Neural cell (in vitro differentiated cells): ENCODE measurements around the gene UTP14C. TPM values are rescaled to one million over a fixed set of nuclear protein-coding genes. Genes with fewer than 3 reads are reported as not detected.

Experiments
- H2AFZ ChIP-seq: fragments of 200-600, 300-800 bp; sonication (generic), shearing (Covaris generic); 2 replicates; pipeline ENCODE4 v1.6.0; 2014; ENCODE audit warnings: low read depth, mild to moderate bottlenecking, antibody characterized with exemption, low read length, moderate library complexity
- H3F3A ChIP-seq: fragments of 200-600 bp; shearing (Covaris generic); 2 replicates; pipeline ENCODE4 v1.6.1; 2016; ENCODE audit warnings: mild to moderate bottlenecking, moderate library complexity, mixed read lengths, antibody characterized with exemption, low read length; ENCODE audit not compliant: insufficient read depth, poor library complexity, severe bottlenecking
- H3K27ac ChIP-seq: fragments of 200-600, 300-800 bp; sonication (generic), shearing (Covaris generic); 2 replicates; pipeline ENCODE4 v1.5.1; 2014; ENCODE audit warnings: mild to moderate bottlenecking, low read length, moderate library complexity
- H3K27me3 ChIP-seq: fragments of 300-800, 200-600 bp; sonication (generic), shearing (Covaris generic); 2 replicates; pipeline ENCODE4 v1.6.0; 2014; ENCODE audit warnings: mild to moderate bottlenecking, low read depth, low read length, moderate library complexity; ENCODE audit not compliant: insufficient read depth
- H3K36me3 ChIP-seq: fragments of 300-800, 200-600 bp; sonication (generic), shearing (Covaris generic); 2 replicates; pipeline ENCODE4 v1.5.1; 2014; ENCODE audit warnings: mild to moderate bottlenecking, antibody characterized with exemption, low read length, moderate library complexity; ENCODE audit not compliant: insufficient read depth
- H3K4me2 ChIP-seq: fragments of 300-800, 200-600 bp; sonication (generic), shearing (Covaris generic); 2 replicates; pipeline ENCODE4 v1.6.0; 2014; ENCODE audit warnings: mild to moderate bottlenecking, low read length
- H3K4me3 ChIP-seq: fragments of 300-800, 200-600 bp; sonication (generic), shearing (Covaris generic); 2 replicates; pipeline ENCODE4 v1.5.1; 2014; ENCODE audit warnings: mild to moderate bottlenecking, low read length, moderate library complexity
- H3K79me2 ChIP-seq: fragments of 200-600 bp; shearing (Covaris generic); replicated peaks from 2 replicates; pipeline ENCODE4 v1.6.0; 2014; ENCODE audit warnings: mild to moderate bottlenecking, low read length, moderate library complexity; ENCODE audit not compliant: insufficient read depth
- H3K9ac ChIP-seq: fragments of 300-800, 200-600 bp; sonication (generic), shearing (Covaris generic); 2 replicates; pipeline ENCODE4 v1.6.1; 2016; ENCODE audit warnings: mild to moderate bottlenecking, low read length, mixed read lengths
- H3K9me2 ChIP-seq: fragments of 200-600 bp; shearing (Covaris generic); 2 replicates; pipeline ENCODE4 v1.6.1; 2016; ENCODE audit warnings: mild to moderate bottlenecking, low read length, mixed read lengths; ENCODE audit not compliant: insufficient read depth
- H3K9me3 ChIP-seq: fragments of 200-600, 300-800 bp; sonication (generic), shearing (Covaris generic); 2 replicates; pipeline ENCODE4 v1.6.1; 2016; ENCODE audit warnings: mild to moderate bottlenecking, mixed run types, low read length, moderate library complexity, mixed read lengths
- H4K20me1 ChIP-seq: fragments of 200-600 bp; shearing (Covaris generic); 2 replicates; pipeline ENCODE4 v1.6.1; 2016; ENCODE audit warnings: mild to moderate bottlenecking, mixed run types; ENCODE audit not compliant: insufficient read depth
- CTCF ChIP-seq: fragments of 450-650 bp; IDR thresholded peaks from 2 replicates; pipeline ENCODE4 v1.5.1; 2014; ENCODE audit warnings: antibody characterized with exemption, mild to moderate bottlenecking, moderate library complexity; ENCODE audit not compliant: poor library complexity, severe bottlenecking
- EP300 ChIP-seq: fragments of 450-650 bp; conservative IDR thresholded peaks from 2 replicates; pipeline ENCODE4 v1.6.1; 2014; ENCODE audit warnings: antibody characterized with exemption, mild to moderate bottlenecking, moderate library complexity; ENCODE audit not compliant: poor library complexity, severe bottlenecking
- EZH2 ChIP-seq: fragments of 200-600, 300-800 bp; shearing (Covaris generic), sonication (generic); IDR thresholded peaks from 2 replicates; pipeline ENCODE4 v1.6.1; 2014; ENCODE audit warnings: antibody characterized with exemption, low read length, borderline replicate concordance, mild to moderate bottlenecking; ENCODE audit not compliant: insufficient read depth, poor library complexity, severe bottlenecking
- MXI1 ChIP-seq: fragments of 450-650 bp; conservative IDR thresholded peaks from 2 replicates; pipeline ENCODE4 v1.6.1; 2014; ENCODE audit warnings: antibody characterized with exemption, mild to moderate bottlenecking; ENCODE audit not compliant: poor library complexity, severe bottlenecking
- POLR2AphosphoS5 ChIP-seq: IDR thresholded peaks from 2 replicates; pipeline ENCODE4 v1.6.1; 2012
- RAD21 ChIP-seq: fragments of 450-650 bp; conservative IDR thresholded peaks from 2 replicates; pipeline ENCODE4 v1.6.1; 2014; ENCODE audit warnings: antibody characterized with exemption, mild to moderate bottlenecking, moderate library complexity
- REST ChIP-seq: IDR thresholded peaks from 2 replicates; pipeline ENCODE4 v1.6.1; 2012; ENCODE audit warnings: borderline replicate concordance
- SMC3 ChIP-seq: fragments of 450-650 bp; conservative IDR thresholded peaks from 2 replicates; pipeline ENCODE4 v1.6.1; 2014; ENCODE audit warnings: antibody characterized with exemption, mild to moderate bottlenecking, moderate library complexity; ENCODE audit not compliant: poor library complexity
- TAF1 ChIP-seq: IDR thresholded peaks from 2 replicates; pipeline ENCODE4 v1.6.1; 2012; ENCODE audit warnings: low read depth
- polyA plus RNA-seq: library from polyadenylated mRNA; depleted of rRNA; stranded (reverse); fragments of >200 nt; gene quantifications from 2 replicates; pipeline ENCODE4 v1.2.3, GENCODE V29; 2014

Gene UTP14C
- polyA plus RNA-seq, 1 donor from 2014 or later, result 16.3 TPM

GRCh38 chr13:52043675-52044074 is 19.2 kb downstream of the UTP14C start:
- no peak overlapping the region for H3K4me2 ChIP-seq
- no peaks in the 10 kb centered on the region for H3K27me3 ChIP-seq
- no peak for TF ChIP-seq SMC3
- no peak for TF ChIP-seq EZH2
- TF ChIP-seq POLR2AphosphoS5, result no peak
- no peak for TF ChIP-seq REST
- TF ChIP-seq MXI1, result no peak
- TF ChIP-seq RAD21, result no peak
- no peak for TF ChIP-seq TAF1
- no peak for TF ChIP-seq CTCF
- TF ChIP-seq EP300, result no peak

GRCh38 chr13:52047463-52047862 is 23.0 kb downstream of the UTP14C start:
- no peak overlapping the region for H3K4me3 ChIP-seq
- H3K9ac ChIP-seq, result no peak overlapping the region
- no peaks in the 10 kb centered on the region for H3F3A ChIP-seq
- H3K36me3 ChIP-seq, result no peaks in the 10 kb centered on the region
- no peaks in the 10 kb centered on the region for H3K9me2 ChIP-seq
- TF ChIP-seq RAD21 (no peak), MXI1 (no peak), POLR2AphosphoS5 (no peak), TAF1 (no peak), EP300 (no peak), EZH2 (no peak), SMC3 (no peak), REST (no peak), CTCF (no peak)
- no peaks in the 10 kb centered on the region for H4K20me1 ChIP-seq
- no peak overlapping the region for H2AFZ ChIP-seq
- H3K9me3 ChIP-seq, result no peaks in the 10 kb centered on the region
- no peaks in the 10 kb centered on the region for H3K27me3 ChIP-seq
- H3K79me2 ChIP-seq, result no peaks in the 10 kb centered on the region
- H3K27ac ChIP-seq, result no peak overlapping the region
- no peak overlapping the region for H3K4me2 ChIP-seq

More at GRCh38 chr13:52043675-52044074, 19.2 kb downstream of the UTP14C start:
- no peaks in the 10 kb centered on the region for H3K79me2 ChIP-seq
- no peaks in the 10 kb centered on the region for H3K9me3 ChIP-seq
- no peak overlapping the region for H2AFZ ChIP-seq
- H4K20me1 ChIP-seq, result no peaks in the 10 kb centered on the region
- no peak overlapping the region for H3K9ac ChIP-seq
- no peak overlapping the region for H3K27ac ChIP-seq
- H3K36me3 ChIP-seq, result no peaks in the 10 kb centered on the region
- no peaks in the 10 kb centered on the region for H3K9me2 ChIP-seq
- H3F3A ChIP-seq, result no peaks in the 10 kb centered on the region
- H3K4me3 ChIP-seq, result no peak overlapping the region
